ENCODE measurements around the gene GPX5. TPM values are rescaled to one million over a fixed set of nuclear protein-coding genes. Genes with fewer than 3 reads are reported as not detected.

The GPX5 gene
- total RNA-seq, 3 donors from 2014 or later (not counting 1 experiment from before 2014, with no cell fraction given) = not detected

DNA sequence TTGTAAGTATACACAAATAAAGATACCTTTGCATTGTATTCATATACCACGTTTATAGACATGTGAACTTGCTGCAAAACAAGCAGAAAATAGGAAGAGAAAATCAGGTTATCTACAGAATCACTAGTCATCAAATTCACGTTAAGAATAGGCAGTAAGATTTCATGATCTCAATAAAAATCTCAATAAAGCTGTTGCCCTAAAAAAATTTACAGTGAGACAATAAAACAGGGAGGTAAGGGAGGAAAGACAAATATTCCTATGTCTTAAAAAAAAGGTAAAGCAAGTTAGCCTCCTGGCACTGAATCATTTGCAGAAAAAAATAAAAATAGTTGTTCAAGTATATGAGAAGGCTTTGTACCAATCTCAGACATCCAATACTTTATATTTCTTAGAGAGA, 44.1 kb downstream of the GPX5 start:
- no peak overlapping the region for H3K27ac Mint-ChIP-seq
- intact Hi-C loops (cut with micrococcal nuclease) = no loop called here
- Histone ChIP-seq H3K27me3 (ENCODE audit: control insufficient read depth, insufficient read depth, low read length) (peaks cover 19% of the 10 kb centered on the region), H3K9me3 (ENCODE audit: control insufficient read depth, insufficient read depth, low read length) (no peaks in the 10 kb centered on the region), H3K27ac (ENCODE audit: low read length) (no peak overlapping the region), H3K4me1 (ENCODE audit: control insufficient read depth, insufficient read depth, low read length) (no peaks in the 10 kb centered on the region), H3K4me3 (ENCODE audit: low read length) (no peak overlapping the region), H3K36me3 (ENCODE audit: control insufficient read depth, insufficient read depth, low read length) (no peaks in the 10 kb centered on the region)
- ATAC-seq = no peak
- no peak for DNase-seq
- peaks cover 22 to 36% of the 10 kb centered on the region in 2 donors for H3K27me3 Mint-ChIP-seq (ENCODE audit: low read depth in 2 of 2)
- no peak overlapping the region for H3K4me3 Mint-ChIP-seq
- H3K4me1 Mint-ChIP-seq = no peaks in the 10 kb centered on the region
- H3K36me3 Mint-ChIP-seq = no peaks in the 10 kb centered on the region
- no CpG with 5 or more reads among the region's 2 CpGs for WGBS (ENCODE audit: insufficient coverage)
- H3K9me3 Mint-ChIP-seq = peaks cover 0 to 2% of the 10 kb centered on the region in 2 donors
- TF ChIP-seq, protein P1, sequence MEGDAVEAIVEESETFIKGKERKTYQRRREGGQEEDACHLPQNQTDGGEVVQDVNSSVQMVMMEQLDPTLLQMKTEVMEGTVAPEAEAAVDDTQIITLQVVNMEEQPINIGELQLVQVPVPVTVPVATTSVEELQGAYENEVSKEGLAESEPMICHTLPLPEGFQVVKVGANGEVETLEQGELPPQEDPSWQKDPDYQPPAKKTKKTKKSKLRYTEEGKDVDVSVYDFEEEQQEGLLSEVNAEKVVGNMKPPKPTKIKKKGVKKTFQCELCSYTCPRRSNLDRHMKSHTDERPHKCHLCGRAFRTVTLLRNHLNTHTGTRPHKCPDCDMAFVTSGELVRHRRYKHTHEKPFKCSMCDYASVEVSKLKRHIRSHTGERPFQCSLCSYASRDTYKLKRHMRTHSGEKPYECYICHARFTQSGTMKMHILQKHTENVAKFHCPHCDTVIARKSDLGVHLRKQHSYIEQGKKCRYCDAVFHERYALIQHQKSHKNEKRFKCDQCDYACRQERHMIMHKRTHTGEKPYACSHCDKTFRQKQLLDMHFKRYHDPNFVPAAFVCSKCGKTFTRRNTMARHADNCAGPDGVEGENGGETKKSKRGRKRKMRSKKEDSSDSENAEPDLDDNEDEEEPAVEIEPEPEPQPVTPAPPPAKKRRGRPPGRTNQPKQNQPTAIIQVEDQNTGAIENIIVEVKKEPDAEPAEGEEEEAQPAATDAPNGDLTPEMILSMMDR (IDR thresholded peaks at IDR 0.05) = no peak

- no peak overlapping the region for H3K4me3 Mint-ChIP-seq
- peaks cover 7% of the 10 kb centered on the region for H3K27me3 ChIP-seq (ENCODE audit: control insufficient read depth, insufficient read depth, low read length)
- H3K4me1 ChIP-seq (ENCODE audit: control insufficient read depth, insufficient read depth, low read length) = no peaks in the 10 kb centered on the region
- H3K27me3 Mint-ChIP-seq (ENCODE audit: low read depth in 2 of 2) = peaks cover 11 to 62% of the 10 kb centered on the region in 2 donors
- no peak overlapping the region for H3K27ac ChIP-seq (ENCODE audit: low read length)
- H3K36me3 ChIP-seq (ENCODE audit: control insufficient read depth, insufficient read depth, low read length) = no peaks in the 10 kb centered on the region
- no peaks in the 10 kb centered on the region for H3K9me3 ChIP-seq (ENCODE audit: control insufficient read depth, insufficient read depth, low read length)
- no peaks in the 10 kb centered on the region for H3K4me1 Mint-ChIP-seq
- TF ChIP-seq, protein P1 (IDR thresholded peaks at IDR 0.05) = no peak
- ATAC-seq = no peak
- H3K36me3 Mint-ChIP-seq = no peaks in the 10 kb centered on the region
- H3K9me3 Mint-ChIP-seq = no peaks in the 10 kb centered on the region
- peak in 1 of 2 donors; percentile 28 for DNase-seq
- H3K4me3 ChIP-seq (ENCODE audit: low read length) = no peak overlapping the region
- H3K27ac Mint-ChIP-seq = no peak overlapping the region
- intact Hi-C loops (cut with micrococcal nuclease) = no loop called here
Observed at GRCh38 chr6:28580475-28580874, 54.8 kb downstream of the GPX5 start.

GRCh38 chr6:28583463-28583862, 57.8 kb downstream of the GPX5 start:
- H3K4me1 Mint-ChIP-seq = peaks cover 16% of the 10 kb centered on the region in 2 donors
- TF ChIP-seq, protein P1 (IDR thresholded peaks at IDR 0.05) = no peak
- Histone ChIP-seq H3K4me1 (ENCODE audit: control insufficient read depth, insufficient read depth, low read length) (peaks cover 13% of the 10 kb centered on the region), H3K27me3 (ENCODE audit: control insufficient read depth, insufficient read depth, low read length) (peaks cover 30% of the 10 kb centered on the region), H3K4me3 (ENCODE audit: low read length) (no peak overlapping the region), H3K36me3 (ENCODE audit: control insufficient read depth, insufficient read depth, low read length) (no peaks in the 10 kb centered on the region), H3K27ac (ENCODE audit: low read length) (no peak overlapping the region), H3K9me3 (ENCODE audit: control insufficient read depth, insufficient read depth, low read length) (no peaks in the 10 kb centered on the region)
- H3K4me3 Mint-ChIP-seq = no peak overlapping the region
- peaks cover 29 to 70% of the 10 kb centered on the region in 2 donors for H3K27me3 Mint-ChIP-seq (ENCODE audit: low read depth in 2 of 2)
- H3K9me3 Mint-ChIP-seq = no peaks in the 10 kb centered on the region
- peaks cover 8% of the 10 kb centered on the region for H3K36me3 Mint-ChIP-seq
- intact Hi-C loops (cut with micrococcal nuclease) = no loop called here
- WGBS (ENCODE audit: insufficient coverage) = no CpG with 5 or more reads among the region's 2 CpGs
- ATAC-seq = no peak
- no peak overlapping the region for H3K27ac Mint-ChIP-seq
- DNase-seq = no peak

Other genes starting within 250 kb of the GPX5 start
- gene PGBD1, start 244.3 kb upstream of the GPX5 start, total RNA-seq = 1 to 10 TPM; 1.1 to 1.5 (median 1.1) TPM
- gene ZSCAN31, start 189.7 kb upstream of the GPX5 start, total RNA-seq = 1 to 10 TPM in 1 of 3 donors, under 1 TPM in 2; 0.65 to 2.2 (median 0.72) TPM
- gene ZKSCAN3, start 175.9 kb upstream of the GPX5 start, total RNA-seq = 1 to 10 TPM; 3.1 to 6.0 (median 4.7) TPM
- gene ZSCAN12, start 126.1 kb upstream of the GPX5 start, total RNA-seq = 1 to 10 TPM; 3.5 to 4.9 (median 3.9) TPM
- gene ZSCAN23, start 82.4 kb upstream of the GPX5 start, total RNA-seq = under 1 TPM in 2 of 3 donors, not detected in 1; 0.36 to 0.55 TPM
- not detected for gene GPX6, start 10.1 kb upstream of the GPX5 start, total RNA-seq